NCI-H748 (cell line): ENCODE measurements around the gene PIWIL4.
"Not testable (repeated sequence)": the region's sequence is repeated elsewhere in the genome, so short reads cannot be mapped to it uniquely, and the experiment has no call there.

Experiments used
- DNase-seq: peaks from one replicate; lab custom pipeline; 2025; ENCODE audit not compliant: unreplicated experiment; lab: John Stamatoyannopoulos, UW

PIWIL4 gene

DNA sequence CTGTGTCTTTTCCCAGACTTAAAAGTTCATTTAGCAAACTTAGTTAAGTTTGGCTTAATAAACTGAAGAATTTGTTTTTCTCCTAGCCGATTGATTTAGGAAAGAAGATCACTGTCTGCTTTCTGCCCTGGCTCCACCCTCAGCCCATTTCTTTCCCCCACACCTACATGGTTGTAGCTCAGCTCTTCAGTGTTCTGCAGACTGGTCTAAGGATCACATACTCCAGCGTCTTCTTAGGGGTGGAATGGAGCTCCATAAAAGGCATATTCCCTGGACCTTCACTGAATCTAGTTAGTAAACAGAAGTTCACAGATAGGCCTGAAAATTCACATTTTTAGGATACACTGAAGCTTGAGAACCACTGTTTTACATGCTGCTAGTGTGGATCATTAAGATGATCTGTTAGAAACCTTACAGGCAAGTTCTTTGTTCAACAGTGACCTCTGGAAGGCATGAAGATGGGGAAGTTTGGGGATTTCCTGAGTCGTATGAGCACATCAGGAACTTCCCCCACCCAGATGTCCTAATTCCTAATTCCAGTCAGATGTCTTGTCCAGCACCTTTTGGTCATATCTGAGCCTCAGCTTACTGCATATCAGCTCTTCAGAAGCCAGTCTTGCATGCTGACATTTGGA is 16.8 kb downstream of the PIWIL4 start:
- DNase-seq = no peak

DNA sequence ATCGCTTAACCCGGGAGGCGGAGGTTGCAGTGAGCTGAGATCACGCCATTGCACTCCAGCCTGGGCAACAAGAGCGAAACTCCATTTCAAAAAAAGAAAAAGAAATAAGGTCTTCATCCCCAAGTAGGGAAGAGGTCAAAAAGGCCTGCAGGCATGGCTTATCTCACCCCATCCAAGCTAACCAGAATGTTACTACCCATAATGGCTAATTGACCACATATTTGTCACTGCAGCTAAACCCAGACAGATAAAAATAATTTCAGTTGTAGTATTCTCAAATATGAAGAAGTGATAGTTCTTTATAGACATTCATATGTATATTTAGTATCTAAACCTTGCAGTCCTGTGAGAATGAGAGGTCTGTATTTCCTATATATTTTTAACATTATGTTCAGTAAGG is 17.8 kb downstream of the PIWIL4 start:
- DNase-seq = no peak

DNA sequence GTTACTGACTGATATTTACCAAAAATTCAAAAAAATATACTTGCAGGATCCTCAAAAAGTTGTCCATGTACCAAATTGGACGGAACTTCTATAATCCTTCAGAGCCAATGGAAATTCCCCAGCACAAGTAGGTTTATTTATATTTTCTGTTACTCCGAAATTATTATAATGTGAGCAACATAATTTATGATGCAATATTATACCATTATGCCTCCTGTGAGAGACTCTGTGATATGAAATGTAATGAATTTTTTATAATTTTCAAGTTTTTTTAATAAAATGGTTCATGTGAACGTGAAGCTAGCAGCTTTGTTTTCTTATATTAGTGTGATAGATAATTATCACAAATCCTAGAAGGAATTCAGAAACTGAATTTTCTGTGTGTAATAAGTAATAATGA is 18.2 kb downstream of the PIWIL4 start:
- DNase-seq = no peak

DNA sequence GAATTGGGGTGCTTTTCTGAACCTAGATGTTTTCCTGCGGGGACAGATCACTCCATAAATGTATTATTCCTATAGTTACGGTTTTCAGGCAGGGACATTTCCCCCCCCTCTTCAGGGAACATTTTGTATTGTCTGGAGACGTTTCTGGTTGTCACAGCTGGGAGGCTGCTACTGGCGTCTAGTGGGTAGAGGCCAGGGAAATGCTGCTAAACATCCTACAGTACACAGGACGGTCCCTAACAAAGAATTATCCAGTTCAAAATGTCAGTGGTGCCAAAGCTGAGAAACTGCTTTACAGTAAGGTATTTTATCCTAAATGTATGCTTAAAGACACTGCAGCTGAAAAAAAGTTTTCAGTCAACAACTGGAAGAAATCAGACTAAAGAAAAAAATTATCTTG is 19.4 kb downstream of the PIWIL4 start:
- no peak for DNase-seq

DNA sequence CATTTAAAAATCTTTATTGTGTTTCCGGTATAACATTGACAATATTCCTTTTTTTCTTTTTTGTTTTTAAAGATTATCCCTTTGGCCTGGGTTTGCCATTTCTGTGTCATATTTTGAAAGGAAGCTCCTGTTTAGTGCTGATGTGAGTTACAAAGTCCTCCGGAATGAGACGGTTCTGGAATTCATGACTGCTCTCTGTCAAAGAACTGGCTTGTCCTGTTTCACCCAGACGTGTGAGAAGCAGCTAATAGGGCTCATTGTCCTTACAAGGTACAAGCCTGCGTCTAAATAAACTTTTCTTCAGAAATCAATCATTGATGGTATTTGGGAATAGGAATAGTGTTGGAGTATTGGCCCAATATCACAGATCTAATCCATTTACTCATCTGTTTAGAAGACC is 19.8 kb downstream of the PIWIL4 start:
- no peak for DNase-seq

DNA sequence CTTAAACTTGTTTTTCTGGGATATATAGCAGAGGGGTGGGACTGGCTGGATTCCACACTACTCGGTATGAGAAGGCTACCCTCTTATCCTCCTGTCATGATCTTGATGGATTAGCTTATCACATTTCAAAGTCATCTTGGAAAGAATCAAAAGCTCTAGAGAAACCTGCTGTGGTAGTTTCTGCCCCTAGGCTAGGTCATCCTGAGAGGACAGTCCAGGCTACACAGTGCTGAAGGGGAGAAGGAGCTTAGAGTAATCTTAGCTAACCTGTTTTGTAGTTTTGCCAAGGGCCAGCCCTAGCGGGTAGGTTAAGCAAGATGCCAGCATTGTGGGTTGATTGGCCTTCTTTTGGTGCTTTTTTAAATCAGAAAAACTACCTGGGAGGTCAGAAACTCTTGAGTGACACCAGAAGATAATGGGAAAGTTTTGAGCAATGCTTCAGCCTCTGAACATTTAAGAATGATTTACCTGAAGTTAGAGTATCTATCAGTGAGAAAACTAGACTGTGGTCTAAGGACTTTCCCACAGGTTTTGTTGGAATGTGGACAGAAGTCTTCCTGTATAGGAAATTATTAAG is 21.3 kb downstream of the PIWIL4 start:
- no peak for DNase-seq

DNA sequence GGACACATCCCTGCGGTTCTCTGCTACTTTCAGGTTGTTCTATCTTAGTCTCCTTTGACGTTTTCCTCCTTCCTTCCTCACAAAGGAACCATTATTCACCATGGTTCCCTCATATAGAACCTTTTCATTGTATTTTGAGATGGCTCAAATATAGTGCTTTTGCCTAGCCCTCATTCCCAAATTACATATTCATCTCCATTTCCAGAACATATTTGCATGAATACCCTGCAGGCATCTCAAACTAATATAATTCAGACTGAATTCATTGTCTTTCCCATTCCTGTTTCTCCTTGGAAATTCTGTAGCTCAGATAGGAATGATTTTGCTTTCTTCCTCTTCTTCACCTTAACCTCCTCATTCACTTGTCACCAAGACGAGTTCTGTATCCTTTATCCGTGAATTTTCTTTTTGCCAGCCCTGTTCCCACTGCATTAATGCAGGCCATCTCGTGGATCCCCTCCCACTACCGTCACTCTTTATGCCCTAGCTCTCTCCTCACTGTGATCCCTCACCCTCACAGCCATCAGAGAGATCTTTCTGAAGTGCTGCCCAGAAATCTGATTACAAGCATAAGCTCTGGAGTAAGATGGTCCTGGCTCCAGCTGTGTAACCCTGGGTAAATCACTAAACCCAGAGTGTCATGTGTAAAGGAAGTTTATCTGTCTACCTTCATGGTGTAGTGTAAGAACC is 23.3 kb downstream of the PIWIL4 start:
- no peak for DNase-seq

DNA sequence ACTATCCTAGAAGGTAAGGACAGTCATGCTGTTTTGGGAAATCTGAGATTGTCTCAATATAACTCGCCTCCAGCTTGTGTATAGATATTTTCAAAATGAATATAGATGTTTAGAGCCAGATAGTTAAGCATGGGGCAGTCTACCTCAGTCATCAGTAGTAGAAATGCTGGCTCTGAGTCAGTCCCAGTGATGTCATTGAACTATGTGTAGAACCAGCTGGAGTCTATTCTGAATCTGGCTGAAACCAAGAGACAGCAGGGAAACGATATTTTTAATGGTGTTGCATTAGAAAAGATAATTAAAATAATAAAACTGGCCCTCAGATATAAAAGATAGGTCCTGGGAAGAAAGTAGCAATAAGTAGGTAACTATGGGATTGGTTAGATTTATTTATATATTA is 25.9 kb downstream of the PIWIL4 start:
- no peak for DNase-seq

DNA sequence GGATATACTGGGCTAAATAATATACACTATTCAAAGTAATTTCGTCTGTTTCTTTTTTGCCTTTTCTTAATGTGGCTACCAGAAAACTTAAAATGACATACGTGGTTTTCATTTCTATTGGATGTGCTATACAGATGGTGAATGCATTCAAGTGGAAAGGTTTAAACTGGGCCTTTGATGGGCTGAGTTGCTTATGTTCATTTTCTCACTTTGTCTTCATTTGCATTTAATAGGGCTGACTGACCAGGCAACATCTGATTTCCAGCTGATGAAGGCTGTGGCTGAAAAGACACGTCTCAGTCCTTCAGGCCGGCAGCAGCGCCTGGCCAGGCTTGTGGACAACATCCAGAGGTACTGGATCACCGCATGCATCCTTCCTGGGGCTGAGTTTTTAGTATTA is 27.9 kb downstream of the PIWIL4 start:
- no peak for DNase-seq

DNA sequence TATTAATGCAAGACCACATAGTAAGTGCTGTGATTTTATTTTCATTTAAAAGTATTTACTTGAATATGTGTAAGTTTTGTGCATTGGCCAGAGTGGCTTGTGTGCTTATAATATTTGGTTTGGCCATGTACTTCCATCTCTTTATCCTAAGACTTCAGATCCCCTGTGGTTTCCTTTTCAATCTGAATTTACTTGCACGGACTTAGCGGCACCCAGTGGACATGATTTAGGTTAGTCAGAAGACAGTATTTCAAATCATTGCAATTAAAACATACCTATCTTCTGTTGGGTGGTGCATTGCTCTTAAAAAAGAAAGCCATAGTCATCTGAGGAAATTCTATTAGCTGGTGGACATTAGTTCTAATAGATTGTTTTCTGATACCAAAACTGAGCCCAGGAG is 30.7 kb downstream of the PIWIL4 start:
- peak; percentile 16 for DNase-seq

DNA sequence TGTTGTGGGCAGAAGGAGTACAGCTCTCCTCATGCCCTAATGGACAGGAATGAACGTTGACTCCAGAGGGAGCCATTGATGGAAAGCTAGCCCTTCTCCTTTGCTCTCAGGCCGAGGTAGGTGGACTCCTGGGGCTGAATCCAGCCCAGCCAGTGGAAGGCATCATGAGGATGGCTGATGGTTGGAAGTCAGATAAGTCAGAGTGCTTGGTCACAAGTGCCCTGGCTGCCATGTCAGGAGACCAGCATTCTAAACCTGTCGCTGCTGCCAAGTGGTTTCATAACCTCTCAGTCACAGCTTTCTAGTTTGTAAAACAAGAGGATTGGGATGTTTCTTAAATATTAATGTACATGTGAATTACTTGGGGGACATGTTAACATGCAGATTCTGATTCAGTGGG is 32.3 kb downstream of the PIWIL4 start:
- no peak for DNase-seq

DNA sequence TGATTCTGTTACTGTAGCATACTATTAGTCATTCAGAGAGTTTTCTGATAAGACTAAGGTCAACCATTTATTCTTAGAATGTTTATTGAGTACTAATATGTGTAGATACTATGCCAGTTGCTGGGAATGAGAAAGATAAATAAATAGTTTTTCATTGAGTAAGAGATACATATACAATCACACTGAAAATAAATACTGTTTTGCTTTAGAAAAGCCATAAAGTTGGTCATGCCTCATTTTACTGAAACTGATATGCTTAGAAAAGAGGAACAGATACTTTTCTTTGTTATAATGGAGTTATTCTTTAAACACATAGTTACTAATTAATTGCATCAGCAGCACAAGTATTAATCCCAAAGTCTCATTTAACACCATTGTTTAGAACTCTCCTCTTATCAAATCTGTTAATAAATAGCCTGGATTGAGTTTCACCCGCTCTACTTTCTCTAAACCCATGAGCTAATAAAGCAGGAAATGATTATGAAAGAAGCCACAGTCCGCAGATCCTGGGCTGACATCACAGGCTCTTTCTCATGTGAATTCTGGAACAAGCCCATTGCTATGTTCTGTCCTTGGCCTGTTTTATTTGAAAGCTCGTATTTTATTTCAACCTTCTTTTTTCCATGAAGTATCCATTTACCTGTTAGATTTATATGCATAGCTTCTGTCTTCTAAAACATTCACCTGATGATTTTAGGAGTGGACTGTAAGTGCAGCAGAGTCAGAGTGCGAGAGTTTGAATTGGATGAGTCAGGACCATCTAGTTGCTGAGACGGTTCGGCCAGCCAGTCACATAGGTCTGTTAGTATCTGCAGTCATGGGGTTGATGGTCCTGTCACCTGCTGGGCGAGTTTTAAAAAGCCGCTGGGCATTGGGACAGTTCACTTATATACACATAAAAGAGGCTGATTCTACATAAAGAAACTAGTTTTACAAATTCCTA is 35.5 kb downstream of the PIWIL4 start:
- peak; percentile 6 for DNase-seq

DNA sequence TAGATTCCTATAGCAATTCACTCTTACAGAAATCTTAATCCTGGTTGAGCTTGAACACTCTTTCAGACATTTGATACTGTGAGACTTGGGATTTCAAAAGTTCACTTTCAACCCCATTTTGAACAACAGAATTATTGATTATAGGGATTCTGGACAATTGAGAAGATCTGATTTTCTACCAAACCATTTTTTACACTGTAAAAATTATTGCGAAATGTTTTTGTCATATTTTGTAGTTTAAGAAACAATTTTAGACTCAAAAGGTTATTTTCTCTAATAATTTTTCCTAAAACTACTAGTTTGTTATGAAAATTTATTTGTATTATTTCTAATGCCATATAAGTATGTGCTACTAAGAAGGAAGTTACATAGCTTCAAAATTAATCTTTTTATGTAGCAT is 36.4 kb downstream of the PIWIL4 start:
- DNase-seq = no peak

DNA sequence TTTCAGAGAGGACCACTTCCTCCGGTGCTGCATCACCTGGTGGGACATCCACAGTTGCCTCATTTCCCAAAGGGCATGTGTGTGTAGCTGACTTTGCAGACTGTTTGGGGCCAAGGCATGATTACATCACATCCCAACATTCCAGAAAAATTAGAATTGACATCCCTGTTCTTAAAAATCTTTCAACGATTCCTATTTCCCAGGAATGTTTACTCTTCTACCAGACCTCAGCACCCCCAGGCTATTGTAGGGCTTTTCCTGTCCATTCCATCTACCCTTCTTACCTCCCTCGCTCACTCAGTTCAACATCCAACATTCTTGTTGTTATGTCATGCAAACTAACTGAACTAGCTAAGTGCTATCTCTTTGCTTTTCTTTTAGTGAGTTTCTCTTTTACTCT is 37.3 kb downstream of the PIWIL4 start:
- no peak for DNase-seq

DNA sequence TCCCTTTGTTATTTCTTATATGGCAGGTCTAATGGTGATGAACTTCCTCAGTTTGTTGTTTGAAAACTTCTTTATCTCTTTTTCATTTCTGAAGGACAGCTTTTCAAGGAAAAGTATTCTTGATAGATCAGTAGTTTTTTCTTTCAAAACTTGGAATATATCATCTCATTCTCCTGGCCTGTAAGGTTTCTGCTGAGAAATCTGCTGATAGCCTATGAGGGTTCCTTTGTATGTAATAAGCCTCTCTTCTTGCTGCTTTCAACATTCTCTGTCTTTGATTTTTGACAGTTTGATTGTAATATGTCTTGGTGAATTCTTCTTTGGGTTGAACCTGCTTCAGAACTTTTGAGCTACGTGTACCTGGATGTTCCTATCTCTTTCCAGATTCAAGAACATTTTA is 46.0 kb downstream of the PIWIL4 start:
- no peak for DNase-seq

DNA sequence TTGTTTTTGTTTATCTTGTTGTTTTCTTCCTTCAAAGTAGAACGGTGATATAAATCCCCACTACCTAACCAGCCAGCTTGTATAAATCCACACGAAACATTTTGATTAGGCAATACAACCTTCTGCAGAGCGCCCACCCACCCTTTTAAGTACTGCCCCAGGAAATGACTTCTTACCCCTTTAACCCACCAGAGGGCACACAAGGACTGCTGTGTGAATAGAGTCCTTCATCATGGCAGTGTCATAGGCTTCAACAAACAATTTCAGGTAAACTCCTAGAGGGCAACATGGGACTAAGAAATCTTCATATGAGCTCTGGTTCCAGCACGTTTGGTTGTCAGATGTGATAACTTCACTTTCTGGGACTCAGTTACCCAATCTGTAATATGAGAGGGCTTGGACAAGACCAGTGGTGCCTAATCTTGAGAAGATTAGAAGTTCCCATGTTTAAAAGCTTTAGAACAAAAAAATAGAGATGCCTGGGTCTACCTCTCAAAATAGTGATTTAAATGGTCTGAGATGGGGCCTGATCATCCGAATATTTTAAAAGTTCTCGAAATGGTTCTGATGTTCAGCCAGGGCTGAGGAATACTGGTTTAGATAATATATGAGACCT is 56.1 kb downstream of the PIWIL4 start:
- DNase-seq = peak; percentile 74

DNA sequence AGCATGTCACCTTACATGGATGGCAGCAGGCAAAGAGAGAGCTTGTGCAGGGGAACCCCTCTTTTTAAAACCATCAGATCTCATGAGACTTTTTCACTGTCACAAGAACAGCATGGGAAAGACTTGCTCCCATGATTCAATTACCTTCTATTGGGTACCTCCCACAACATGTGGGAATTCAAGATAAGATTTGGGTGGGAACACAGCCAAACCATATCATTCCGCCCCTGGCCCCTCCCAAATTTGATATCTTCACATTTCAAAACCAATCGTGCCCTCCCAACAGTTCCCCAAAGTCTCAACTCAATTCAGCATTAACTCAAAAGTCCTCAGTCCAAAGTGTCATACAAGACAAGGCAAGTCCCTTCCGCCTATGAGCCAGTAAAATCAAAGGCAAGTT is 58.3 kb downstream of the PIWIL4 start:
- DNase-seq = not testable (repeated sequence)

DNA sequence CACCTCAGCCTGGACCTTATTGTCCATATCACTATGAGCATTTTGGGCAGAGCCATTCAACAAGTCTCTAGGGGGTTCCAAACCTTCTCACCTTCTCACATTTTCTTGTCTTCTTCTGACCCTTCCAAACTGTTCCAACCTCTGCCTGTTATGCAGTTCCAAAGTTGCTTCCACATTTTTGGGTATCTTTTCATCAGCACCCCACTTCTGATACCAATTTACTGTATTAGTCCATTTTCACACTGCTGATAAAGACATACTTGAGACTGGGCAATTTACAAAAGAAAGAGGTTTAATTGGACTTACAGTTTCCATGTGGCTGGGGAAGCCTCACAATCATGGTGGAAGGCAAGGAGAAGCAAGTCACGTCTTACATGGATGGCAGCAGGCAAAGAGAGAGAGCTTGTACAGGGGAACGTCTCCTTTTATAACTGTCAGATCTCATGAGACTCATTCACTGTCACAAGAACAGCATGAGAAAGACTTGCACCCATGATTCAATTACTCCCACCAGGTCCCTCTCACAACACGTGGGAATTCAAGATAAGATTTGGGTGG is 59.9 kb downstream of the PIWIL4 start:
- DNase-seq = not testable (repeated sequence)

DNA sequence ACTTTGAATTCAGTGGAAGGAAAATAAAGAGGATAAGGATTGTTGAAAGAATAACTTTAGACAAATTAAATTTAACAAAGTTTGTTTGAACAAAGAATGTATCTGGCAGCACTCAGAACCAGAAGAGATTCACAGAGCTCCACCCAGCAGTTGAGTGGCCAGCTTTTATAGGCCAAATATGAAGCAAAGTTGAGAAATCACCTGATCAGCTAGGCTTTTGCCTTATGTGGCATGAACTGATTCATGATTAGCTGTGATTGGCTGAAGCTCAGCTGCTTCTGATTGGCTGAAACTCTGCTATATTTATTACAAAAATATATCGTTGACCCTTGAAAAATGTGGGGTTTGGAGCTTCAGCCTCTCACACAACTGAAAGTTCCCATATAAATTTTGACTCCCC is 62.6 kb downstream of the PIWIL4 start:
- DNase-seq = no peak

DNA sequence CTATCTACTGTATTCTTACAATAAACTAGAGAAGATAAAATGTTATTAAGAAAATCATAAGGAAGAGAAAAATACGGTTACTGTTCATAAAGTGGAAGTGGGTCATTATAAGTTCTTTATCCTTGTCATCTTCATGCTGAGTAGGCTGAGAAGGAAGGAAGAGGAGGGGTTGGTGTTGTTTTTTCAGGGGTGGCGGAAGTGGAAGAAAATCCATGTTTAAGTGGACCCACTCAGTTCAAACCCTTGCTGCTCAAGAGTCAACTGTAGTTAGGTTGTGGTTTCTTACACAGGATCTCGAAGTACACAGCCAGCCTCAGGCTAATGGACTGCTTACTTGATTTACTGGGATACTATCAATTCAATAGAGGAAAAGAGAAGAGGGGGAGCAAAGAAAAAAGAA is 63.1 kb downstream of the PIWIL4 start:
- no peak for DNase-seq

DNA sequence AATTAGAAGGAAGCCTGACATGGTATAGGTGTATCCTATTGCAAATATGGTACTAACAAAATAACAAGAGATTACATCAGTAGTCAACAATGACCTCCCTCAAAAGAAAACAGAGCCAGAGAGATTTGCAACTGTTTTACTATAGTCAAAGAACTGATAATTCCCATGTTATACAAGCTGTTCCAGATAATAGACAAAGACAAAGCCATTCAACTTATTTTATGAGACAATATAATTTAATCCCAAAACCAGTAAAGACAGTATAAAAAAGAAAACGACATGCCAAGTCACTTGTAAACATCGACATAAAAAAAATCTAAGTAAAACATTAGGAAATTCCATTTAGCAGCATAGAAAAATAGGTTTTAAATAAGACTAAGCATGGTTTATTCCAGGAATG is 65.2 kb downstream of the PIWIL4 start:
- no peak for DNase-seq
